Right lobe of liver (tissue), 4 donors: Measurements from ENCODE around the gene TMEM232.

ENCODE experiments used
- CTCF ChIP-seq, 4 donors: fragments of 200-600 bp in 3 of 4; fragments of 450-650 bp in 1 of 4; IDR thresholded peaks; one replicate each; pipeline versions ENCODE4 v1.5.1 to v1.8.0; 2016 to 2022; ENCODE audit warnings: antibody characterized with exemption in 4 of 4, mild to moderate bottlenecking in 2 of 4
- POLR2A ChIP-seq: fragments of 450-650 bp; IDR thresholded peaks from one replicate; pipeline ENCODE4 v1.6.1; 2017; ENCODE audit warnings: antibody characterized with exemption, mild to moderate bottlenecking
- donor health status: DM: no; HTN: no; CAD: no.
- donor health status: DM: no; HTN: no; CAD: no.
- donor health status: DM: no; HTN: yes; CAD: no.

- TF ChIP-seq POLR2A (no peak), CTCF (IDR thresholded peaks at IDR 0.05) (no peak)
Observed at GRCh38 chr5:110517396-110517795, 209.1 kb downstream of the TMEM232 start.
